ENCODE results near the gene PROSER1.

DNA sequence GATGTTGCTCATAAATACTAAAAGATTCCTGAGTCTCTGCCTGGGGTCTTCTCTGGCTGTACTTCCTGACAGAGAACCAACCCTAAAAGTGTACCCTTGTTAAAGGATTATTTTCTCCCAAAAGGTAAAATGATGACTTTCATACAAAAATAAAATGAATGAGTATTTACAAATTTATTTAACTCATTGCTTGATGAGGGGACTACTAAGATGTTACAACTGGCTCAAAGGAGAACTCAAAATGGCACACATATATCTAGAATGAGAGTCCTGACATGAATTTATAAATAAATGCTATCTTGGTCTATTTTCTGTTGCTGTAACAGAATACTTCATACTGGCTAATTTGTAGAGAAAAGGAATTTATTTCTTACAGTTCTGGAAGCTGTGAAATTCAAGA, 77.7 kb downstream of the PROSER1 start:
- TF ChIP-seq NFE2L1 (CRISPR knock-in tag; IDR thresholded peaks at IDR 0.05), result no peak
- TF ChIP-seq, protein P1, sequence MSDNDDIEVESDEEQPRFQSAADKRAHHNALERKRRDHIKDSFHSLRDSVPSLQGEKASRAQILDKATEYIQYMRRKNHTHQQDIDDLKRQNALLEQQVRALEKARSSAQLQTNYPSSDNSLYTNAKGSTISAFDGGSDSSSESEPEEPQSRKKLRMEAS (CRISPR knock-in tag; IDR thresholded peaks at IDR 0.05), result no peak
- TF ChIP-seq, protein P2, sequence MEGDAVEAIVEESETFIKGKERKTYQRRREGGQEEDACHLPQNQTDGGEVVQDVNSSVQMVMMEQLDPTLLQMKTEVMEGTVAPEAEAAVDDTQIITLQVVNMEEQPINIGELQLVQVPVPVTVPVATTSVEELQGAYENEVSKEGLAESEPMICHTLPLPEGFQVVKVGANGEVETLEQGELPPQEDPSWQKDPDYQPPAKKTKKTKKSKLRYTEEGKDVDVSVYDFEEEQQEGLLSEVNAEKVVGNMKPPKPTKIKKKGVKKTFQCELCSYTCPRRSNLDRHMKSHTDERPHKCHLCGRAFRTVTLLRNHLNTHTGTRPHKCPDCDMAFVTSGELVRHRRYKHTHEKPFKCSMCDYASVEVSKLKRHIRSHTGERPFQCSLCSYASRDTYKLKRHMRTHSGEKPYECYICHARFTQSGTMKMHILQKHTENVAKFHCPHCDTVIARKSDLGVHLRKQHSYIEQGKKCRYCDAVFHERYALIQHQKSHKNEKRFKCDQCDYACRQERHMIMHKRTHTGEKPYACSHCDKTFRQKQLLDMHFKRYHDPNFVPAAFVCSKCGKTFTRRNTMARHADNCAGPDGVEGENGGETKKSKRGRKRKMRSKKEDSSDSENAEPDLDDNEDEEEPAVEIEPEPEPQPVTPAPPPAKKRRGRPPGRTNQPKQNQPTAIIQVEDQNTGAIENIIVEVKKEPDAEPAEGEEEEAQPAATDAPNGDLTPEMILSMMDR (IDR thresholded peaks at IDR 0.05), result no peak
- TF ChIP-seq, protein P3, sequence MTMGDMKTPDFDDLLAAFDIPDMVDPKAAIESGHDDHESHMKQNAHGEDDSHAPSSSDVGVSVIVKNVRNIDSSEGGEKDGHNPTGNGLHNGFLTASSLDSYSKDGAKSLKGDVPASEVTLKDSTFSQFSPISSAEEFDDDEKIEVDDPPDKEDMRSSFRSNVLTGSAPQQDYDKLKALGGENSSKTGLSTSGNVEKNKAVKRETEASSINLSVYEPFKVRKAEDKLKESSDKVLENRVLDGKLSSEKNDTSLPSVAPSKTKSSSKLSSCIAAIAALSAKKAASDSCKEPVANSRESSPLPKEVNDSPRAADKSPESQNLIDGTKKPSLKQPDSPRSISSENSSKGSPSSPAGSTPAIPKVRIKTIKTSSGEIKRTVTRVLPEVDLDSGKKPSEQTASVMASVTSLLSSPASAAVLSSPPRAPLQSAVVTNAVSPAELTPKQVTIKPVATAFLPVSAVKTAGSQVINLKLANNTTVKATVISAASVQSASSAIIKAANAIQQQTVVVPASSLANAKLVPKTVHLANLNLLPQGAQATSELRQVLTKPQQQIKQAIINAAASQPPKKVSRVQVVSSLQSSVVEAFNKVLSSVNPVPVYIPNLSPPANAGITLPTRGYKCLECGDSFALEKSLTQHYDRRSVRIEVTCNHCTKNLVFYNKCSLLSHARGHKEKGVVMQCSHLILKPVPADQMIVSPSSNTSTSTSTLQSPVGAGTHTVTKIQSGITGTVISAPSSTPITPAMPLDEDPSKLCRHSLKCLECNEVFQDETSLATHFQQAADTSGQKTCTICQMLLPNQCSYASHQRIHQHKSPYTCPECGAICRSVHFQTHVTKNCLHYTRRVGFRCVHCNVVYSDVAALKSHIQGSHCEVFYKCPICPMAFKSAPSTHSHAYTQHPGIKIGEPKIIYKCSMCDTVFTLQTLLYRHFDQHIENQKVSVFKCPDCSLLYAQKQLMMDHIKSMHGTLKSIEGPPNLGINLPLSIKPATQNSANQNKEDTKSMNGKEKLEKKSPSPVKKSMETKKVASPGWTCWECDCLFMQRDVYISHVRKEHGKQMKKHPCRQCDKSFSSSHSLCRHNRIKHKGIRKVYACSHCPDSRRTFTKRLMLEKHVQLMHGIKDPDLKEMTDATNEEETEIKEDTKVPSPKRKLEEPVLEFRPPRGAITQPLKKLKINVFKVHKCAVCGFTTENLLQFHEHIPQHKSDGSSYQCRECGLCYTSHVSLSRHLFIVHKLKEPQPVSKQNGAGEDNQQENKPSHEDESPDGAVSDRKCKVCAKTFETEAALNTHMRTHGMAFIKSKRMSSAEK (CRISPR knock-in tag; IDR thresholded peaks at IDR 0.05; ENCODE audit: borderline replicate concordance), result no peak
